Neural progenitor cell (in vitro differentiated cells): ENCODE results near the gene PTGDR2.

ENCODE experiments used
- EZH2 ChIP-seq: fragments of 200-600 bp; sonication (generic); IDR thresholded peaks from 2 replicates; pipeline ENCODE4 v1.6.1; 2017; ENCODE audit warnings: antibody characterized with exemption, mild to moderate bottlenecking, moderate library complexity
- EZH2phosphoT487 ChIP-seq: fragments of 200-600 bp; sonication (generic); IDR thresholded peaks from 2 replicates; pipeline ENCODE4 v1.6.1; 2017; ENCODE audit warnings: antibody characterized with exemption
- TF ChIP-seq, protein P1 (sequence below): fragments of 200-600 bp; sonication (generic); IDR thresholded peaks from 2 replicates; pipeline ENCODE4 v1.5.1; 2017; ENCODE audit warnings: antibody characterized with exemption, mild to moderate bottlenecking

DNA sequence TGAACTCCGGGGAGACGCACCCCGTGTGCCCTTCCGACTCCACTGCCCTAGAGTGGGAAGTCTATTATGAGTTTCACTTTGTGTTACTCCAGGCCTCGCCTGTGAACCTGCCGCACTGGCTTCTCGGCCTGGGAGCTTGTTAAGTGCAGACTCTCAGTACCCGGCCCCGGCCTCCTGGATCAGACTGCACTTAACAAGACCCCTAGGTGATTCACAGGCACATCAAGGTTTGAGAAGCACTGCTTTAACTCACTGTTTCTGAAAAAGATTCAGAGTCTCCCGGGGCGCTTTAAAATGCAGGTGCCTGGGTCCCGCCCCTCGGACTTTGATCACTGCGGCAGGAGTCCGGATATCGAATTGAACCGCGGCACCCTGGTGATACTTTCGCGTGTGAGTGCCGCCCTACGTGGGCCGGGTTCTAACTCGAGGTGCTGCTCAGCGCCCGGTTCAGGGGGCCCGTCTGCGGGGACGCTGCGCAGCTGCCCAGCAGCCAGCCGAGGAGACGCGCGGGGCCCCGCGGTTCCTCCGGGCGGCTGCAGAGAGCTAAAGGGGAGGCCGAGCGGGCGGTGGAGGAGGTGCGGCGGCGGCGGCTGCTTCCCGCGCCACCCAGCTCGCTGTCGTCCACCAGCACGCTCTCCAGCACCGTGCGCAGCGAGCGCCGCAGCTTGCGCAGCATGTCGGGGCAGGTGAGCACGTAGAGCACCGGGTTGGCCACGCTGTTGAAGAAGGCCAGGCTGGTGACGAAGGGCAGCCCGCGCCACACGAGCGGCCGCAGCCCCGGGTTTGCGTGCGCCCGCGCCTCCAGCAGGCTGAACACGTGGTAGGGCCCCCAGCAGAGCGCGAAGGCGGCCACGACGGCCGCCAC, 3.4 kb downstream of the PTGDR2 start:
- TF ChIP-seq, protein P1, sequence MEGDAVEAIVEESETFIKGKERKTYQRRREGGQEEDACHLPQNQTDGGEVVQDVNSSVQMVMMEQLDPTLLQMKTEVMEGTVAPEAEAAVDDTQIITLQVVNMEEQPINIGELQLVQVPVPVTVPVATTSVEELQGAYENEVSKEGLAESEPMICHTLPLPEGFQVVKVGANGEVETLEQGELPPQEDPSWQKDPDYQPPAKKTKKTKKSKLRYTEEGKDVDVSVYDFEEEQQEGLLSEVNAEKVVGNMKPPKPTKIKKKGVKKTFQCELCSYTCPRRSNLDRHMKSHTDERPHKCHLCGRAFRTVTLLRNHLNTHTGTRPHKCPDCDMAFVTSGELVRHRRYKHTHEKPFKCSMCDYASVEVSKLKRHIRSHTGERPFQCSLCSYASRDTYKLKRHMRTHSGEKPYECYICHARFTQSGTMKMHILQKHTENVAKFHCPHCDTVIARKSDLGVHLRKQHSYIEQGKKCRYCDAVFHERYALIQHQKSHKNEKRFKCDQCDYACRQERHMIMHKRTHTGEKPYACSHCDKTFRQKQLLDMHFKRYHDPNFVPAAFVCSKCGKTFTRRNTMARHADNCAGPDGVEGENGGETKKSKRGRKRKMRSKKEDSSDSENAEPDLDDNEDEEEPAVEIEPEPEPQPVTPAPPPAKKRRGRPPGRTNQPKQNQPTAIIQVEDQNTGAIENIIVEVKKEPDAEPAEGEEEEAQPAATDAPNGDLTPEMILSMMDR: no peak
- TF ChIP-seq EZH2 (no peak), EZH2phosphoT487 (no peak)
